Nephron progenitor cell (in vitro differentiated cells): Measurements from ENCODE around the gene DLG4.
"Not testable (repeated sequence)": the region's sequence is repeated elsewhere in the genome, so short reads cannot be mapped to it uniquely, and the experiment has no call there.

ENCODE experiments used
- DNase-seq: peaks from one replicate; pipeline ENCODE4 v3.0.0; 2021
- H3K27ac Mint-ChIP-seq: 2 replicates; pipeline ENCODE4 v1.8.0; 2021; ENCODE audit warnings: mild to moderate bottlenecking, moderate library complexity, mixed read lengths
- H3K27me3 Mint-ChIP-seq: 2 replicates; pipeline ENCODE4 v1.8.0; 2021; ENCODE audit warnings: mild to moderate bottlenecking, low read depth, mixed read lengths; ENCODE audit not compliant: poor library complexity
- H3K36me3 Mint-ChIP-seq: 2 replicates; pipeline ENCODE4 v1.8.0; 2021; ENCODE audit warnings: low read depth, mixed read lengths
- H3K4me1 Mint-ChIP-seq: 2 replicates; pipeline ENCODE4 v1.8.0; 2021; ENCODE audit warnings: mixed read lengths
- H3K4me3 Mint-ChIP-seq: 2 replicates; pipeline ENCODE4 v1.8.0; 2021; ENCODE audit warnings: mild to moderate bottlenecking, moderate library complexity, mixed read lengths
- H3K9me3 Mint-ChIP-seq: 2 replicates; pipeline ENCODE4 v1.8.0; 2021; ENCODE audit warnings: mild to moderate bottlenecking, moderate library complexity, mixed read lengths
- CTCF ChIP-seq: fragments of 200-600 bp; sonication (generic); IDR thresholded peaks from 2 replicates; pipeline ENCODE4 v1.5.0; 2021; ENCODE audit warnings: antibody characterized with exemption

DLG4 gene

GRCh38 chr17:7167832-7168231, 51.8 kb downstream of the DLG4 start:
- peaks cover 13% of the 10 kb centered on the region for H3K27me3 Mint-ChIP-seq
- H3K27ac Mint-ChIP-seq, result no peak overlapping the region
- no peak for DNase-seq
- H3K9me3 Mint-ChIP-seq, result peaks cover 29% of the 10 kb centered on the region
- no peak for TF ChIP-seq CTCF
- peaks cover 6% of the 10 kb centered on the region for H3K4me1 Mint-ChIP-seq
- H3K4me3 Mint-ChIP-seq, result no peak overlapping the region
- H3K36me3 Mint-ChIP-seq, result peaks cover 26% of the 10 kb centered on the region

GRCh38 chr17:7166873-7167272, 52.8 kb downstream of the DLG4 start:
- no peak for DNase-seq
- H3K9me3 Mint-ChIP-seq, result peaks cover 22% of the 10 kb centered on the region
- H3K27ac Mint-ChIP-seq, result no peak overlapping the region

DNA sequence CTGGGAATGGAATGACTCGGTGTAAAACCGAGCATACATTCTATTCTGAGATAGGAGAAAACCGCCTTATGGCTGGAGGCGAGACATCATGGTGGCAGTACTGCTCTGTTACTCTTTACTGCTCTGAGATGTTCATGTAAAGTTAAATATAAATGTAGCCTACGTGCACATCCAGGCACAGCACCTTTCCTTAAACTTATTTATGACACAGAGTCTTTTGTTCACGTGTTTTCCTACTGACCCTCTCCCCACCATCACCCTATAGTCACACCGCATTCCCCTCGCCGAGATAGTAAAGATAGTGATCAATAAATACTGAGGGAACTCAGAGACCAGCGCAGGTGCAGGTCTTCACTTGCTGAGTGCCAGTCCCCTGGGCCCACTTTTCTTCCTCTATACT, 60.1 kb downstream of the DLG4 start:
- H3K27ac Mint-ChIP-seq, DNase-seq, H3K36me3 Mint-ChIP-seq, H3K9me3 Mint-ChIP-seq, H3K4me3 Mint-ChIP-seq: not testable (repeated sequence)
- peaks cover 13% of the 10 kb centered on the region for H3K4me1 Mint-ChIP-seq
- H3K27me3 Mint-ChIP-seq, result peaks cover 11% of the 10 kb centered on the region

More at GRCh38 chr17:7166873-7167272, 52.8 kb downstream of the DLG4 start:
- H3K36me3 Mint-ChIP-seq, result peaks cover 18% of the 10 kb centered on the region
- H3K4me3 Mint-ChIP-seq, result no peak overlapping the region
- H3K4me1 Mint-ChIP-seq, result peaks cover 6% of the 10 kb centered on the region
- no peak for TF ChIP-seq CTCF
- peaks cover 13% of the 10 kb centered on the region for H3K27me3 Mint-ChIP-seq

DNA sequence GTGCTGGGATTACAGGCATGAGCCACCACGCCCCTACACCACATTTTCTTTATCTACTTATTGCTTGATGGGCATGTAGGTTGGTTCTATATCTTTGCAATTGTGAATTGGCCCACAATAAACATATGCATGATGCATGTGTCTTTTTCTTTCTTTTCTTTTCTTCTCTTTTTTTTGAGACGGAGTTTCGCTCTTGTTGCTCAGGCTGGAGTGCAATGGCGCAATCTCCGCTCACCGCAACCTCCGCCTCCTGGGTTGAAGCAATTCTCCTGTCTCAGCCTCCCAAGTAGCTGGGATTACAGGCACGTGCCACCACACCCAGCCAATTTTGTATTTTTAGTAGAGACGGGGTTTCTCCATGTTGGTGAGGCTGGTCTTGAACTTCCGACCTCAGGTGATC, 61.2 kb downstream of the DLG4 start:
- DNase-seq, H3K4me3 Mint-ChIP-seq, H3K27ac Mint-ChIP-seq, H3K9me3 Mint-ChIP-seq, H3K36me3 Mint-ChIP-seq: not testable (repeated sequence)
- Mint-ChIP-seq H3K27me3 (peaks cover 12% of the 10 kb centered on the region), H3K4me1 (peaks cover 13% of the 10 kb centered on the region)

DNA sequence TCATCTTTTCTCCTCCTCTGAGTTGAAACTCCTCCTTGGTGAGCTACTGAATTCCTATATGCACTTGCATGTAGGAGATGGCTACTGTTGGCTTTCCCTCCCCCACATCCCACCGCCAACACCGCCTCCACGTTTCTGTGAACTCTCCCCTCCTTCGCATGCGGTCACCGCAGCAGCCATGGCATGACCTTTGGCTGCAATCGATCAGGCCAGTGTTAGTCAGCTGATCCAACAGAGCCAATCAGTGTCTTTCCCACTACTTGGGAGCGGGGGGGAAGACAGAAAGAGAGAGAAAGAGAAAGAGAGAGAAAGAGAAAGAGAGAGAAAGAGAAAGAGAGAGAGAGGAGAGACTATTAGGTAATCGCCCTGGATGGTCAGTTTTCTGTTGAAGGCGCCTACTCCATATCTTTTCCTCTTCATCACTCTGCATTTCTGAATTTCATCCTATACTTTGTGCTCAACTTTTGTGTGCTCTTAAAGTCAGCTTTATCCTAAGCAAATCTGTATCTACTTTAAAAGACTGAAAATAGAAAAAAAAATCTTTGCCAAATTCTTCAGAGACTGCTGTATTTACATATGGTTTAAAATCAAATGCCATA, 63.2 kb downstream of the DLG4 start:
- no peak for TF ChIP-seq CTCF
- H3K27me3 Mint-ChIP-seq, result peaks cover 12% of the 10 kb centered on the region
- peaks cover 13% of the 10 kb centered on the region for H3K4me1 Mint-ChIP-seq
- H3K27ac Mint-ChIP-seq, result no peak overlapping the region
- no peaks in the 10 kb centered on the region for H3K36me3 Mint-ChIP-seq
- no peak for DNase-seq
- H3K4me3 Mint-ChIP-seq, result no peak overlapping the region
- H3K9me3 Mint-ChIP-seq, result peaks cover 4% of the 10 kb centered on the region

- Mint-ChIP-seq H3K4me3 (no peak overlapping the region), H3K27ac (no peak overlapping the region), H3K27me3 (peaks cover 9% of the 10 kb centered on the region), H3K9me3 (no peaks in the 10 kb centered on the region), H3K36me3 (no peaks in the 10 kb centered on the region), H3K4me1 (peaks cover 32% of the 10 kb centered on the region)
- no peak for DNase-seq
- TF ChIP-seq CTCF, result no peak
Observed at GRCh38 chr17:7147772-7148171, 71.9 kb downstream of the DLG4 start.

DNA sequence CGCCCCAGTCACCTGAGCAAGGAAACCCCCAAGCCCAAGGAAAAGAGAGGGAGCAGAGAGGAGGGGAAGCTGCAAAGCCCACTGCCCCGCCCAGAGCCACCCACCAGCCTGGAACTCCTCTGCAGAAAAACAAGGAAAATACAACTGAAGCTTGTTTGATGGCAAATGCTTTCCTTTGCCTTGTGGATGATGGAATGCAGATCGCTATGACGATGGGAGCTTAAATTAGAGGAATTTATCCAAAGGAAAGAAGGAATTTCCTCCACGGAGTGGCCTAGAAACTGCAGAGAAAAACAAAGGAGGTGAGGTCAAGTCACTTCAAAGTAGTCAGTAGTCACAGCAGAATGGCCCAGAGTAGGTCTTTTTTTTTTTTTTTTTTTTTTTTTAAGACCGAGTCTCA, 73.5 kb downstream of the DLG4 start:
- no peaks in the 10 kb centered on the region for H3K9me3 Mint-ChIP-seq
- no peak for DNase-seq
- peaks cover 16% of the 10 kb centered on the region for H3K27me3 Mint-ChIP-seq
- H3K4me3 Mint-ChIP-seq, result peak overlapping the region; percentile 45
- H3K4me1 Mint-ChIP-seq, result peaks cover 42% of the 10 kb centered on the region
- peak overlapping the region; percentile 21 for H3K27ac Mint-ChIP-seq
- no peaks in the 10 kb centered on the region for H3K36me3 Mint-ChIP-seq
- TF ChIP-seq CTCF, result no peak
